GM18870 (cell line): ENCODE measurements around the gene STON1.
"Not testable (repeated sequence)": the region's sequence is repeated elsewhere in the genome, so short reads cannot be mapped to it uniquely, and the experiment has no call there.

Source experiments
- ATAC-seq: cut with Tn5 transposase; IDR thresholded peaks from one replicate; pipeline ENCODE4 v1.9.1; 2021; ENCODE audit warnings: moderate library complexity; ENCODE audit not compliant: unreplicated experiment

The STON1 gene

DNA sequence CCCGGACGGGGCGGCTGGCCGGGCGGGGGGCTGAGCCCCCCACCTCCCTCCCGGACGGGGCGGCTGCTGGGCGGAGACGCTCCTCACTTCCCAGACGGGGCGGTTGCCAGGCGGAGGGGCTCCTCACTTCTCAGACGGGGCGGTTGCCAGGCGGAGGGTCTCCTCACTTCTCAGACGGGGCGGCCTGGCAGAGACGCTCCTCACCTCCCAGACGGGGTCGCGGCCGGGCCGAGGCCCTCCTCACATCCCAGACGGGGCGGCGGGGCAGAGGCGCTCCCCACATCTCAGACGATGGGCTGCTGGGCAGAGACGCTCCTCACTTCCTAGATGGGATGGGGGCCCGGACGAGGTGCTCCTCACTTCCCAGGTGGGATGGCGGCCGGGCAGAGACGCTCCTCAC lies 84.6 kb downstream of the STON1 start:
- not testable (repeated sequence) for ATAC-seq

- no peak for ATAC-seq
Observed at GRCh38 chr2:48617618-48618017, 87.7 kb downstream of the STON1 start, which contains the start of gene GTF2A1L. GTF2A1L (plus strand) TSS chr2:48617856; CDS start chr2:48617875, 19 bp downstream.

GRCh38 chr2:48619526-48619925 lies 89.6 kb downstream of the STON1 start:
- ATAC-seq: no peak

GRCh38 chr2:48620604-48621003 lies 90.7 kb downstream of the STON1 start:
- no peak for ATAC-seq

DNA sequence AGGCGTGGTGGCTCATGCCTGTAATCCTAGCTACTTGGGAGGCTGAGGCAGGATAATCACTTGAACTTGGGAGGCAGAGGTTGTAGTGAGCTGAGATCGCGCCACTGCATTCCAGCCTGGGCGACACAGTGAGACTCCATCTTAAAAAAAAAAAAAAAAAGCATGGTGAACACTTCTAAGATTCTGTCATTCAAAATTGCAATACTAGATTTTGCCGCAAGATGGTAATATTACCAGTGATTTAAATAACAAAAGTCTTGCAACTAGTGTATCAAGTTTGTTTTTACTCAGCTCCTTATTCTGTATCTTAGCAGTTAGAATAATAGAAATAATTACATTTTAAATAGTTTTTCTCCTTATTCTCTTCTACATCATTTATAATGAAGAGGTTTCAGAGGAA lies 92.7 kb downstream of the STON1 start:
- not testable (repeated sequence) for ATAC-seq

DNA sequence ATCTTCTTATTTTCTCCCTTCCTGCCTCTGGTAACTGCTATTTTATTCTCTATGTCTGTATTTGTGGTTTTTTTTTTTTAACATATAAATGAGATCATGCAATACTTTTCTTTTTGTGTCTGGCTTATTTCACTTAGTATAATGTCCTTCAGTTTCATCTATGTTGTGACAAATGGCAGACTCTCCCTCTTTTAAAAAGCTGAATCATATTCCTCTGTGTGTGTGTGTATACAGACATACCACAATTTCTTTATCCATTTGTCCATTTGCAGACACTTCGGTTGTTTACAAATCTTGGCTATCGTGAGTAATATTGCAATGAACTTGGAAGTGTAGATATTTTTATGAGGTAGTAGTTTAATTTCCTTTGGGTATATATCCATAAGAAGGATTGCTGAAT lies 94.7 kb downstream of the STON1 start:
- ATAC-seq: no peak

DNA sequence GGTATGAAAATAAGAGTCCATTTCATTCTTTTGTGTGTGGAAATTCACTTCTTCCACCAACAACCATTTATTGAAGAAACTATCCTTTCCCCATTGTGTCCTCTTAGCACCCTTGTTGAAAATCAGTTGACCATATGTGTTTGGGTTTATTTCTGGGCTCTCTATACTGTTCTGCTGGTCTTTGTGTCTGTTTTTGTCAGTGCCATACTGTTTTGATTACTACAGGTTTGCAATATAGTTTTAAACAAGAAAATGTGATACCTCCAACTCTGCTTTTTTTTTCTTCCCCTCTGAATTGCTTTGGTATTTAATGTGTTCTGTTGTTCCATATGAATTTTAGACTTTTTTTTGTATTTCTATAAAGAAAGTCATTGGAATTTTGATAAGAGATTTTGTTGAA lies 96.1 kb downstream of the STON1 start:
- ATAC-seq: no peak

DNA sequence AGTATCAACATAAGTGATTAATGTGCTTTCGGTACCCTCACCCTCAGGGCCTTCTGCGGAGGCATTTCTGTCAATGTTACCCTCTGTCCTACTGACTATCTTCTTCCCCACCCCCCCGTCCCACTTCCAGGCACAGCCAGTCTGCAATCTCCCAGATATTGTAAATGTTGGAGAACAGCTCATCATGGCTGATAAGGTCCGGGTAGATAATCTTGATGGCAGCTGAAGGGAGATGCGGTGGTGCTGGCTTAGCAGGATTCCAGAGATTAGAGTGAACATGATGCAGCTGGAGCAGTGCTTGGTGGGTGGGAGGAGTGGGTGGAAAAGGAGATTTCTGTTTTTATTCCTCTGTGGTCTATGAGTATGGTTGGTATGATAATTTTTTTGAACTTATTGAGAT lies 103.2 kb downstream of the STON1 start:
- ATAC-seq: no peak

GRCh38 chr2:48635786-48636185 lies 105.8 kb downstream of the STON1 start:
- ATAC-seq: no peak

DNA sequence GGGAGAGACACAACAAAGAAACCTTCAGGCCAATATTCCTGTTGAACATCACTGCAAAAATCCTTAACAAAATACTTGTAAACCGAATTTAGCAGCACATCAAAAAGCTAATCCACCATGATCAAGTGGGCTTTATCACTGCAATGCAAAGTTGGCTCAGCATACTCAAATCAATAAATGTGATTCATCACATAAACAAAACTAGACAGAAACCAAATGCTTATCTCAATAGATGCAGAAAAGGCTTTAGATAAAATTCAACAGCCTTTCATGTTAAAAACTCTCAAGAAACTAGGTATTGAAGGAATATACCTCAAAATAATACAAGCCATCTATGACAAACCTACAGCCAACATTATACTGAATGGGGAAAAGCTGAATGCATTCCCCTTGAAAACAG lies 108.3 kb downstream of the STON1 start:
- no peak for ATAC-seq
